IPS DF 6.9 (cell line): Measurements from ENCODE around the gene KRT20.

Experiments used
- DNase-seq: peaks from one replicate; pipeline ENCODE4 v3.0.0-alpha.2; 2013; ENCODE audit warnings: low read depth, low spot score
- H3K27ac ChIP-seq: one replicate; pipeline ENCODE4 v1.5.1; 2013; ENCODE audit warnings: low read length, control low read depth
- H3K27me3 ChIP-seq: 2 replicates; pipeline ENCODE4 v1.6.1; 2013; ENCODE audit warnings: mild to moderate bottlenecking, low read length; ENCODE audit not compliant: control insufficient read depth, insufficient read depth
- H3K36me3 ChIP-seq: 2 replicates; pipeline ENCODE4 v1.6.1; 2013; ENCODE audit warnings: low read length; ENCODE audit not compliant: control insufficient read depth, insufficient read depth
- H3K4me1 ChIP-seq: 2 replicates; pipeline ENCODE4 v1.6.1; 2013; ENCODE audit warnings: low read length; ENCODE audit not compliant: control insufficient read depth, insufficient read depth
- H3K4me3 ChIP-seq: 2 replicates; pipeline ENCODE4 v1.5.1; 2013; ENCODE audit warnings: mild to moderate bottlenecking, low read length
- H3K9me3 ChIP-seq: 2 replicates; pipeline ENCODE4 v1.6.1; 2013; ENCODE audit warnings: low read length, inconsistent platforms; ENCODE audit not compliant: control insufficient read depth, insufficient read depth
- WGBS: extraction: QIAGEN DNeasy Blood & Tissue Kit; methylation state at CpG from one replicate; pipeline ENCODE4 v1.1.7; 2013; ENCODE audit warnings: mixed read lengths, missing lambda C conversion rate; ENCODE audit not compliant: insufficient read length, insufficient coverage; 5-methylcytosine and 5-hydroxymethylcytosine counted together

Gene KRT20

DNA sequence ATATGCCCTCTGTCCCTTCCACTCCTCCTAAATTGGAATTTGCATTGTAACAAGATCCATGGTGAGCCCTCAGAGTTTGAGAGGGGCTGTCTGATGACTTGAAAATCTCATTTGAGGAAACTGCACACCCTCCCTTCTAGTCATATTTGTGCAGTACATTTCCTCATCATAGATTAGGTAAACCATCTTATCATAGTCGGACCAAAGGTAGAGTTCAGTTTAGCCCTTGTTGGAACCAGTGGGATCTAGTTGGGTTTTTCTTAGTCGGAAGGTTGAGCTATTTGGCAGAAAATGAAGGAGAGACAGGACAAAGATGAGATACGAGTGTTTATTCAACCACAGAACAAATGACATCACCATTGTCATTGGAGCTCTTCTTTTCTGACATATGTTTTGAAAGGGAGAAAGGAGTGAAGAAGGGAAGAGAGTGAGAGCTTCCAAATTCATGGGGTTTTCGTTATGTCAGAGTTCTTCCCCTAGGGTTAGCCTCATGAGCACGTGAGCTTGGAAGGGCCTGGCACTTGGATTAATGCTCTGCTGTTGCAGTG lies 15.8 kb upstream of the KRT20 start:
- Histone ChIP-seq H3K9me3 (no peaks in the 10 kb centered on the region; the same call in 1 of the 2 replicates), H3K4me3 (no peak overlapping the region), H3K27ac (no peak overlapping the region), H3K4me1 (peaks cover 2% of the 10 kb centered on the region; the same call in 1 of the 2 replicates), H3K36me3 (no peaks in the 10 kb centered on the region), H3K27me3 (no peaks in the 10 kb centered on the region)
- no CpG with 5 or more reads among the region's 5 CpGs for WGBS
- no peak for DNase-seq

GRCh38 chr17:40896916-40897455 lies 11.9 kb upstream of the KRT20 start:
- H3K4me1 ChIP-seq = no peaks in the 10 kb centered on the region
- no peak overlapping the region for H3K27ac ChIP-seq
- H3K9me3 ChIP-seq = no peaks in the 10 kb centered on the region; the same call in 1 of the 2 replicates
- no peaks in the 10 kb centered on the region for H3K36me3 ChIP-seq
- H3K27me3 ChIP-seq = no peaks in the 10 kb centered on the region
- no peak for DNase-seq
- no CpG with 5 or more reads among the region's 4 CpGs for WGBS
- H3K4me3 ChIP-seq = no peak overlapping the region

GRCh38 chr17:40895106-40895730 lies 10.2 kb upstream of the KRT20 start:
- no peak overlapping the region for H3K27ac ChIP-seq
- no peaks in the 10 kb centered on the region for H3K4me1 ChIP-seq
- DNase-seq = no peak
- no peaks in the 10 kb centered on the region for H3K27me3 ChIP-seq
- WGBS = no CpG with 5 or more reads among the region's 9 CpGs
- H3K9me3 ChIP-seq = no peaks in the 10 kb centered on the region
- no peak overlapping the region for H3K4me3 ChIP-seq
- H3K36me3 ChIP-seq = no peaks in the 10 kb centered on the region

DNA sequence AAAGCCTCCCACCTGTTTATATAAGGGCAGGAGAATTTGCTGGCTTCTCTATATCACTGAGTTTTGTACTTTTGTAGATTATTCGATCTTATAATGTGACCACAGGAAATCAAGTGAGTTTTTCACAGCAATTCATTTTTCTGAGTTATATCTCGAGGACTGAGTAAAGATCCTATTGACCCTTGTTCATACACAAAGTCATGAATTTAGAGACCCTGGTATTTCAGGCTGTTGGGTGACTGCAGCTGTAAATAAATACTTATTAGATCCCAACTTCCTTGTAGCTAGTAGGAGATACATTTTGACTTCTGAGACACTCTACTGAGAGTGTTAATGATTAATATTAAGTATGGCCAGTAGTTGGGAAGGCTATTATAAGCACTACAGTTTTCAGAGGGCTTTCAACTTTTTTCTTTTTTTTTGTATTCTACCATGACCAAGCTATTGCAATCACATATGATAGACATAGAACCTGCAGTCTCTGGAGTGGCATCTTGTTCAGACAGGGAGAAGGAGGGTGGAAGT lies 3.2 kb upstream of the KRT20 start:
- Histone ChIP-seq H3K4me3 (no peak overlapping the region), H3K27ac (no peak overlapping the region), H3K27me3 (no peaks in the 10 kb centered on the region), H3K4me1 (no peaks in the 10 kb centered on the region), H3K9me3 (no peaks in the 10 kb centered on the region), H3K36me3 (no peaks in the 10 kb centered on the region)
- no CpG with 5 or more reads among the region's 2 CpGs for WGBS
- no peak for DNase-seq

GRCh38 chr17:40886090-40886489 lies 1.0 kb upstream of the KRT20 start:
- Histone ChIP-seq H3K4me3 (no peak overlapping the region), H3K36me3 (no peaks in the 10 kb centered on the region), H3K27ac (no peak overlapping the region), H3K9me3 (no peaks in the 10 kb centered on the region), H3K4me1 (no peaks in the 10 kb centered on the region), H3K27me3 (no peaks in the 10 kb centered on the region)
- no peak for DNase-seq
- WGBS = no CpG with 5 or more reads among the region's 3 CpGs

DNA sequence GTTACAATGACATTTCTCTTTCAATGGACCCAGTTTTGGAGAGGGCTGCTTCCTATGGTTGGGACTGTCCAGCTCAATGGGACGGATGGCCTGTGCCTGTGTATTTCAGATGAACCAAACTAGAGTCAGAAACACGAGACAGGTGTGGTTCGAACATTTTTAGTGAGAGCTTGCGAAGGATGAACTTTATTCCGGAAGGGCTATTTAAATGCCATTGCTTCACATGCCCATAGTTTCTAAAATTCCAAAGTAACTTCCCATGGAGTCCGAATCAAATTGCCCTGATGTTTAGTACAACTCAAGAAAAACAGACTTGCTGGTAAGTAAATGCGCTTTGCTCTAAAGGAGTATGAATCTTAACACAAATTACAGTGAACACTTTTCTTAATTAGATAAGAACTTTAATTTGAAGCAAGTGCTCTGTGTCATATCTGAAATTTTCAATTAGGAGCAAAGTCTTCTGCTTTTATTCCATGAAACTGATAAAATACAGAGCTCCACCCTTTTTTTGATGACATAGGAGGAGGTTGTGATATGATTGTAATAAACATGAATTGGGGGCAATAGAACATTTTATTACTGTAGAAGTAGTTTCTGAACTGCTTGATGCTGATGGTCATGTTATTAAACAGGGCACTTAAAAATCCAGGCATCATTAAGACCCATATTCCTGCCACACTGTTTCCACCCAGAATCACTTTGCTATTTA lies 1.3 kb downstream of the KRT20 start:
- Histone ChIP-seq H3K4me1 (no peaks in the 10 kb centered on the region), H3K27ac (no peak overlapping the region), H3K36me3 (no peaks in the 10 kb centered on the region), H3K9me3 (no peaks in the 10 kb centered on the region), H3K27me3 (no peaks in the 10 kb centered on the region), H3K4me3 (no peak overlapping the region)
- WGBS = no CpG with 5 or more reads among the region's 7 CpGs
- no peak for DNase-seq

DNA sequence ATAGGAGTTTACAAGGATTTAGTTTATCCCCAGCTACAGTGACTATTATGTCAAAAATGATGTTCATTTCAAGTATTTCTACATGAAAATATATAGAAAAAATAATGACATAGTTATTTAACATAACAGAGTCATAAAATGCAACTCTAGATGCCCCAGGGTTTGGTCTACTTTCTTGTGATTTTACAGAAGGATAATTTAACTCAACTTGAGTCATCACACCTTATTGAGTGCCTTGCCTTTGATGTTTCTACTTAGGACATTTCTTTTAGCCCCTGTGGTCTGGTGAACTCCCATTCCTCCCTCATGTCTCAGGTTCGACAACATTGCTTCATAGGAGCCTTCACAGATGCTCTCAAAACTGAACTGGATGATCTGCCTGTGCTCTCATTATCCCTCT lies 2.0 kb downstream of the KRT20 start:
- H3K9me3 ChIP-seq = no peaks in the 10 kb centered on the region
- no peak overlapping the region for H3K27ac ChIP-seq
- WGBS = no CpG with 5 or more reads among the region's 1 CpG
- no peak for DNase-seq
- H3K27me3 ChIP-seq = no peaks in the 10 kb centered on the region
- H3K4me1 ChIP-seq = no peaks in the 10 kb centered on the region
- no peaks in the 10 kb centered on the region for H3K36me3 ChIP-seq
- H3K4me3 ChIP-seq = no peak overlapping the region

DNA sequence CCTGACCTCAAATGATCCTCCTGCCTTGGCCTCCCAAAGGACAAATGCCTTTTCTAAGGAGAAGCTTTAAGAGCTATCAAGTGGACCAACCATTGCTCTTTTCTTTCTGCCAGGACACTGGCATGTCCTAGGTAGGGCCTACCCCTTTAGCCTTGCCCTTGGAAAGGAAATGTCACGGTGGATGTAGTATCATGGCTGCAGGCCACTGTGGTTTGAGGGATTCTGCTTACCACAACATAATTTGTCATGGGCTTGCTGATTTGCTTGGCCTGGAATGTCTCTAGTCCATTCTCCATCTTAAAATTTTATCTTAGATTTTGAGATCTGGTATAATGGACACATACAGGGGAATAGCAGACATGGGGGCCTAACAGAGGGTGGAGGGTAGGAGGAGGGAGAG lies 6.0 kb downstream of the KRT20 start:
- Histone ChIP-seq H3K27ac (no peak overlapping the region), H3K27me3 (no peaks in the 10 kb centered on the region), H3K4me1 (no peaks in the 10 kb centered on the region), H3K9me3 (no peaks in the 10 kb centered on the region), H3K36me3 (no peaks in the 10 kb centered on the region), H3K4me3 (no peak overlapping the region)
- WGBS = no CpG with 5 or more reads among the region's 1 CpG
- DNase-seq = no peak

- Histone ChIP-seq H3K27ac (no peak overlapping the region), H3K36me3 (no peaks in the 10 kb centered on the region)
Measured at GRCh38 chr17:40878044-40878443, 7.0 kb downstream of the KRT20 start.

GRCh38 chr17:40873801-40874200 lies 11.2 kb downstream of the KRT20 start:
- Histone ChIP-seq H3K27ac (no peak overlapping the region), H3K27me3 (no peaks in the 10 kb centered on the region), H3K9me3 (no peaks in the 10 kb centered on the region), H3K36me3 (no peaks in the 10 kb centered on the region), H3K4me3 (no peak overlapping the region), H3K4me1 (no peaks in the 10 kb centered on the region)
- no peak for DNase-seq
- no CpG with 5 or more reads among the region's 1 CpG for WGBS

More at GRCh38 chr17:40878044-40878443, 7.0 kb downstream of the KRT20 start:
- DNase-seq = no peak
- Histone ChIP-seq H3K27me3 (no peaks in the 10 kb centered on the region), H3K4me1 (no peaks in the 10 kb centered on the region), H3K4me3 (no peak overlapping the region), H3K9me3 (no peaks in the 10 kb centered on the region)
- WGBS = no CpG with 5 or more reads among the region's 9 CpGs
